Fibroblast of pulmonary artery (primary cell): ENCODE measurements around the gene SIRT7.
A peak's percentile ranks its signal among the peaks of the same experiment; 100 is the strongest.

Experiments
- DNase-seq: peaks from one replicate; pipeline ENCODE4 v3.0.0-alpha.2; 2010; ENCODE audit warnings: low read depth
- H3K4me3 ChIP-seq: replicated peaks from 2 replicates; pipeline ENCODE4 v1.5.1; 2011; ENCODE audit warnings: low read depth, mild to moderate bottlenecking, control low read depth, low read length, moderate library complexity
- TF ChIP-seq, protein P1 (sequence below): IDR thresholded peaks from 2 replicates; pipeline ENCODE4 v1.5.1; 2011; ENCODE audit warnings: mild to moderate bottlenecking, control low read depth, low read length, inconsistent platforms; ENCODE audit errors: missing control alignments

The SIRT7 gene

DNA sequence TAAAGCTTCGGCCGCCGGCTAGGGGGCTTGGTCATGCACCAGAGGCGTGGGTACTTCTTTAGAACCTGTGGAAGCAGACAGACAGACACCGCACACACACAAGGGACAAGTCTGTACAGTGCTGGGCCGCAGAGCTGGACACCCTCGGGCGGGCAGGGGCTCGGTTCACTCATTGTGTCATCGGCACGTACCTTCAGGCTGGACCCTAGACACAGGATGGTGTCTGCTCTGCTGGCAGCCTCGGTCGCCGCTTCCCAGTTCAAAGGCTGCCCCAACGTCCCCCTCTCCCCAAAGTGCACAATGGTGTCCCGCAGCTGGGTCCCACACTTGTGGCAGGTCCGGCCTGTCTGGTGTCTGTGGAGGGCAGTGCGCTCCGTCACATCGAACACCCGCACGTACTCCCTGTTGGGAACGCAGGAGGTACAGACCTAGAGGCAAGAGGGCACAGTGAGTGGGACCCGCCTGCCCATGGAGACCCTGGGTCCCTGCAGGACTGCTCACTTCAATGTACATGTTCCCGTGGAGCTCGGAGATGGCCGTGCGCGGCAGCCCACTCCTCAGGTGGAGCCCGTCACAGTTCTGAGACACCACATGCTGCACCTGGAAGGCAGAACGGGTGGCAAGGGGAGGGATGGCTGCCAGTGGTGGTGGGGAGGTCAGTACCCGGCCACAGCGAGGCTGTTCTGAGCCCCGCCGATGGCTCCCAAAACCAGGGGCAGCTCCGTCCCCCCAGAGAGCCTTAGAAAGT lies 3.7 kb downstream of the SIRT7 start:
- TF ChIP-seq, protein P1, sequence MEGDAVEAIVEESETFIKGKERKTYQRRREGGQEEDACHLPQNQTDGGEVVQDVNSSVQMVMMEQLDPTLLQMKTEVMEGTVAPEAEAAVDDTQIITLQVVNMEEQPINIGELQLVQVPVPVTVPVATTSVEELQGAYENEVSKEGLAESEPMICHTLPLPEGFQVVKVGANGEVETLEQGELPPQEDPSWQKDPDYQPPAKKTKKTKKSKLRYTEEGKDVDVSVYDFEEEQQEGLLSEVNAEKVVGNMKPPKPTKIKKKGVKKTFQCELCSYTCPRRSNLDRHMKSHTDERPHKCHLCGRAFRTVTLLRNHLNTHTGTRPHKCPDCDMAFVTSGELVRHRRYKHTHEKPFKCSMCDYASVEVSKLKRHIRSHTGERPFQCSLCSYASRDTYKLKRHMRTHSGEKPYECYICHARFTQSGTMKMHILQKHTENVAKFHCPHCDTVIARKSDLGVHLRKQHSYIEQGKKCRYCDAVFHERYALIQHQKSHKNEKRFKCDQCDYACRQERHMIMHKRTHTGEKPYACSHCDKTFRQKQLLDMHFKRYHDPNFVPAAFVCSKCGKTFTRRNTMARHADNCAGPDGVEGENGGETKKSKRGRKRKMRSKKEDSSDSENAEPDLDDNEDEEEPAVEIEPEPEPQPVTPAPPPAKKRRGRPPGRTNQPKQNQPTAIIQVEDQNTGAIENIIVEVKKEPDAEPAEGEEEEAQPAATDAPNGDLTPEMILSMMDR, result no peak
- DNase-seq, result no peak
- no peak overlapping the region for H3K4me3 ChIP-seq

- no peak overlapping the region for H3K4me3 ChIP-seq
- DNase-seq, result no peak
- TF ChIP-seq, protein P1, result no peak
Observed at GRCh38 chr17:81913394-81914102, 4.4 kb downstream of the SIRT7 start.

DNA sequence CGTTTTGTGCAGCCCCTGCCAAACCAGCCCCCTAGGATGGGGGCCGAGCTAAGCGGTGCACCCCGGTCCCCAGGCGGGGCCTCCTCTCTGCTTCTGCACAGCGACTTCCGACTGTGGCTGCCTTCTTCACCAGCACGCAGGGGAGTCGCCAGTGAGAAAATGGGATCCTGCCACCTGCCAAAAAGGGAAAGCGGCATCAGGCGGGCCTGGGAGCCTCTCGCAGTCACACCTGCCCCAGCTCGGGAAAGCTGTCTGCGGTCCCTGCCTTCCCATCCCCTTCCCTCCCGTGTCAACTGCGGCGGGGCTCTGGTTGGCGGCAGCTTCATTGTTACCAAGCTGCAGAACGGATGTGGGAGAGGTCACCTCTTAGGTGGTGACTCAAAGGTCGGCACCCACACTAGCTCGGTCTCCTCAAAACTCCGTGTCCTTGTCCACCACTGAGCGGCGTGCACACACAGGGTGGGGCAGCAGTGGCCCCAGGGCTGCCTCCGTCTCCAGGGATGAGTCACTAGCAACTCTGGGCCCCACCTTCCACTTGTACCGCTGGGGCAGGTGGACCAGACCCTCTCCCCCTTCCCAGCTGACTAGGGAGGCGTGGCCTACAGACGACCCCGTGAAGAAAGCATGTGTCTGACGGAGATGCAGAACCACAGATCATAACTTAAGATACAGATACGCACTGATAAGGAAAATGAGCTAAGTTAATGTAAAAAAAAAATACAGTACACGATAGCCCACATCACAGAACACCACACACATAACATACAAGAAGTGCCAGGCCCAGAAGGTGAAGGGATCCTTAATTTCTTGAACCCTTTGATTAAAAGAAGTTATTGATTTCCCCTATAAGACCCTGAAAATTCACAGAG lies 5.3 kb downstream of the SIRT7 start:
- DNase-seq, result no peak
- H3K4me3 ChIP-seq, result no peak overlapping the region
- TF ChIP-seq, protein P1, result no peak

DNA sequence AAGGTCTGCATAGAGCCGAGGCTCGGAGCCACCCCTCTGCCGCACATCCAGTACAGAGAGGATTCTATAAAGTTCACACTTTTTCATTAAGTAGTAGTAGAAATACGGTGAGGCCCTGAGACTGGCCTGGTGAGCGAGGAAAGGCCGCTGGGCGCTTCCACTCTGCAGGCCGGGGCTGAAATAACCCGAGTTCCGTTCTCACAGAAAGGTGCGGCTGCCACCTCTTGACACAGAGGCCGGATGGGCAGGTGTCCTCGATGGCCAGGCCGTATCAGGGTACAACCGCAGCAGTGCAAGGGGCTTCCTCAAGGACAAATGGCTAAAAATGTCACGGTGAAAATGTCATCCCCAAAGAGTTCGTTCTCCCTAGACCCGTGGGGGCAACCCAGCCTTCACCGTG lies 6.0 kb downstream of the SIRT7 start:
- no peak overlapping the region for H3K4me3 ChIP-seq
- no peak for DNase-seq
- TF ChIP-seq, protein P1, result no peak

- peak; percentile 85 for DNase-seq
- peak within 1 kb of the TSS; percentile 65 for H3K4me3 ChIP-seq
- TF ChIP-seq, protein P1, result no peak
Observed at GRCh38 chr17:81911277-81911961, 6.6 kb downstream of the SIRT7 start, which contains the start of gene PCYT2. Gene PCYT2 (minus strand): TSS chr17:81911399. CDS start chr17:81911355, 44 bp downstream.

DNA sequence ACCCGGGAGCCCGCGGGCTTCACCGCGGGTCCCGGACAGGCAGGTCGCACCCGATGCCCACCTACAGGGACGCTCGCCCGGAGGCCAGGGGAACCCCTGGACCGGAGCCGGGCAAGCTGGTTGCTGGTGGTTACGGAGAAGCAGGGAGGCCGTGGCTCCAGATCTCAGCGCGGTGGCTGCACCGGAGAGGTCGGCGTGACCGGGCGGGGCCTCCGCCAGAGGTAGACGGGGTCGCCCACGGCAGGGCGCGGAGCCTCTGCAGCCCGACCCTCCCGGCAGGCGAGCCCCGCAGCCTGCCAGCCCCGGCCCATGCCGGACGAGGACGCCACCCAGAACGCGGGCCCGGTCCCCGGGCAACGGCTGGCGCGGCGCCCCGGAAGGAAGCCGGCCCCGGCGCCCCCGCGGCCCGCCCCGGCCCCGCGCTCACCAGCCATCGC lies 7.1 kb downstream of the SIRT7 start:
- TF ChIP-seq, protein P1, result no peak
- no peak for DNase-seq
- H3K4me3 ChIP-seq, result peak overlapping the region; percentile 65
